Liver (tissue), 9 donors: ENCODE results near the gene METAP2. TPM values are rescaled to one million over a fixed set of nuclear protein-coding genes. Genes with fewer than 3 reads are reported as not detected.

Experiments
- DNase-seq: peaks from one replicate; pipeline ENCODE4 v3.0.0-alpha.2; 2017; ENCODE audit warnings: low spot score
- H3K27ac ChIP-seq, 2 donors: one replicate each; pipeline ENCODE4 v1.7.0; 2013; ENCODE audit warnings: inconsistent platforms in 2 of 2, low read length in 2 of 2, control low read depth in 1 of 2, low read depth in 1 of 2, mild to moderate bottlenecking in 1 of 2
- H3K27me3 ChIP-seq, 4 donors: one replicate each; pipeline versions ENCODE4 v1.6.1 to v1.7.0; 2013; ENCODE audit warnings: low read length in 3 of 4, inconsistent platforms in 1 of 4, mild to moderate bottlenecking in 1 of 4, moderate library complexity in 1 of 4; ENCODE audit not compliant: control insufficient read depth in 4 of 4, insufficient read depth in 4 of 4
- H3K36me3 ChIP-seq, 4 donors: one replicate each; pipeline versions ENCODE4 v1.6.1 to v1.7.0; 2013; ENCODE audit warnings: low read length in 3 of 4, mild to moderate bottlenecking in 3 of 4, low read depth in 1 of 4, moderate library complexity in 1 of 4; ENCODE audit not compliant: control insufficient read depth in 4 of 4, insufficient read depth in 3 of 4
- H3K4me1 ChIP-seq, 4 donors: one replicate each; pipeline versions ENCODE4 v1.6.1 to v1.7.0; 2013; ENCODE audit warnings: low read length in 3 of 4, mild to moderate bottlenecking in 3 of 4, moderate library complexity in 1 of 4; ENCODE audit not compliant: control insufficient read depth in 4 of 4, insufficient read depth in 4 of 4
- H3K4me3 ChIP-seq, 3 donors: one replicate each; pipeline versions ENCODE4 v1.6.1 to v1.7.0; 2013; ENCODE audit warnings: low read length in 3 of 3, control low read depth in 1 of 3, low read depth in 1 of 3, mild to moderate bottlenecking in 1 of 3
- H3K9ac ChIP-seq, 2 donors: one replicate each; pipeline ENCODE4 v1.7.0; 2013; ENCODE audit warnings: low read length in 2 of 2, mild to moderate bottlenecking in 2 of 2, moderate library complexity in 2 of 2, control low read depth in 1 of 2, low read depth in 1 of 2
- H3K9me3 ChIP-seq, 4 donors: one replicate each; pipeline versions ENCODE4 v1.6.1 to v1.7.0; 2013; ENCODE audit warnings: low read length in 3 of 4; ENCODE audit not compliant: control insufficient read depth in 4 of 4
- ATF3 ChIP-seq: IDR thresholded peaks from 2 replicates; pipeline ENCODE4 v1.6.1; 2016; ENCODE audit warnings: antibody characterized with exemption
- CTCF ChIP-seq: fragments of 150-350 bp; IDR thresholded peaks from 2 replicates; pipeline ENCODE4 v1.5.1; 2017; ENCODE audit warnings: improper control_type of control experiment, low read depth, low read length; ENCODE audit not compliant: missing input control
- EGR1 ChIP-seq, 2 donors: IDR thresholded peaks; 2 replicates each; pipeline ENCODE4 v1.6.1; 2016 to 2018; ENCODE audit warnings: antibody characterized with exemption in 2 of 2, low read depth in 2 of 2
- FOXA1 ChIP-seq: IDR thresholded peaks from 2 replicates; pipeline ENCODE4 v1.6.1; 2016; ENCODE audit warnings: antibody characterized with exemption
- FOXA2 ChIP-seq: IDR thresholded peaks from 2 replicates; pipeline ENCODE4 v1.6.1; 2016; ENCODE audit warnings: antibody characterized with exemption
- HNF4A ChIP-seq, 2 donors: conservative IDR thresholded peaks; 2 replicates each; pipeline ENCODE4 v1.6.1; 2016; ENCODE audit warnings: antibody characterized with exemption in 2 of 2, mild to moderate bottlenecking in 2 of 2
- HNF4G ChIP-seq: IDR thresholded peaks from 2 replicates; pipeline ENCODE4 v1.6.1; 2016; ENCODE audit warnings: antibody characterized with exemption
- JUND ChIP-seq, 2 donors: IDR thresholded peaks; 2 replicates each; pipeline ENCODE4 v1.6.1; 2016; ENCODE audit warnings: antibody characterized with exemption in 2 of 2
- NR2F2 ChIP-seq: IDR thresholded peaks from 2 replicates; pipeline ENCODE4 v1.6.1; 2016; ENCODE audit warnings: antibody characterized with exemption
- RAD21 ChIP-seq, 2 donors: IDR thresholded peaks; 2 replicates each; pipeline ENCODE4 v1.6.1; 2016; ENCODE audit warnings: antibody characterized with exemption in 2 of 2, mild to moderate bottlenecking in 2 of 2
- REST ChIP-seq: IDR thresholded peaks from 2 replicates; pipeline ENCODE4 v1.6.1; 2016; ENCODE audit warnings: antibody characterized with exemption, mild to moderate bottlenecking
- RXRA ChIP-seq, 2 donors: IDR thresholded peaks; 2 replicates each; pipeline ENCODE4 v1.6.1; 2017 to 2018; ENCODE audit warnings: antibody characterized with exemption in 2 of 2, mild to moderate bottlenecking in 1 of 2
- SP1 ChIP-seq: IDR thresholded peaks from 2 replicates; pipeline ENCODE4 v1.6.1; 2018; ENCODE audit warnings: antibody characterized with exemption, mild to moderate bottlenecking
- TAF1 ChIP-seq: conservative IDR thresholded peaks from 2 replicates; pipeline ENCODE4 v1.6.1; 2016; ENCODE audit warnings: antibody characterized with exemption, mild to moderate bottlenecking
- YY1 ChIP-seq: IDR thresholded peaks from 2 replicates; pipeline ENCODE4 v1.6.1; 2016; ENCODE audit warnings: antibody characterized with exemption, mild to moderate bottlenecking
- WGBS: extraction: QIAGEN DNeasy Blood & Tissue Kit; methylation state at CpG from one replicate; pipeline ENCODE4 v1.1.7; 2013; 5-methylcytosine and 5-hydroxymethylcytosine counted together
- polyA plus RNA-seq, 2 donors: library from polyadenylated mRNA; stranded (reverse) in 1 of 2; unstranded in 1 of 2; fragments of 200-250 nt in 1 of 2; fragments of >200 nt in 1 of 2; fragmentation: Nextera tagmentation in 1 of 2; extraction: Ambion mirVana in 1 of 2; gene quantifications; one replicate each; pipeline versions ENCODE4 v1.2.1 to v1.2.3, GENCODE V29; 2013 to 2015
- total RNA-seq, 2 donors: library from RNA; depleted of rRNA; stranded (reverse); fragments of >200 nt; gene quantifications; one replicate each; pipeline ENCODE4 v1.2.3, GENCODE V29; 2014
- TF ChIP-seq, protein P1 (sequence below): IDR thresholded peaks from 2 replicates; pipeline ENCODE4 v1.6.1; 2016; ENCODE audit warnings: antibody characterized with exemption
- donor health status: healthy.
- donor health status: healthy.
- donor health status: healthy.
- donor health status: healthy.
- donor health status: healthy.

METAP2 gene
- total and polyA plus RNA-seq, 4 donors = 31.2 to 45.7 (median 35.7) TPM

DNA sequence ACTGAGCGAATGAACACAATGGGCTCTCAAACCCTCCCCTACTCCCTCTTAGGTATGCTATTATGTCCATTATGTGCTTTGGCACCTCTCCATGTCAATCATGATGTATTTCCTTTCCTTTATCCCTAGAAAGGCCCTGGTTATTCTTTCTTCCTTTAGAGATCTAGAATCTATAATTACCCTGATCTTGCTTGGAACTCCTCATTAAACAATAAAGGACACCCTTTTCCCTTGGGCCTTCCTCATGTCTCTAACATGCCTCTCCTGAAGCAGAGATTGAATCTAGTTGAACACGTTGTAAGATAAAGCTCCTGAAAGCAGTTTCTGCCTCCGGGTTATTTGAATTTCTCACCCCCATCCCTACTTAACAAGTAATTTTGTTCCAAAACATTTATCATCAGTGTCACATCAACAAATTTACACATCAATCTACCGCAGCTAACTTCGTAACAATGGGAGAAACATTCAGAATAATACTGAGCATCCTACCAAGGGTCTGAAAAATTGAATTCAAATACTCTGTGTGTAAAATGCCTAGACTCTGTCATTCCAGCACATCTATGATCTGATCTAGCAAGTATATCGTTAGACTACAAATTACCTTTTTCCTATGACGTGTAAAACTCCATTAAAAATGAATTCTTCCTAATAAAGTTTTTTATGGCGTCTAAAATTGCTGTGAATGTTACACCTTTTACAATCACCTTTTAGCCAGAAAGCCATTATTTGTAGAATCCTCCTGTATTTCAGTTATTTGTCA lies 72.0 kb downstream of the METAP2 start:
- no peaks in the 10 kb centered on the region for H3K36me3 ChIP-seq
- H3K27me3 ChIP-seq = peaks cover 0 to 10% (median 2%) of the 10 kb centered on the region in 4 donors
- H3K4me1 ChIP-seq = peaks cover 0 to 10% (median 5%) of the 10 kb centered on the region in 4 donors
- no peak overlapping the region for H3K9ac ChIP-seq
- TF ChIP-seq FOXA1 (no peak), SP1 (no peak), ATF3 (no peak), CTCF (no peak), NR2F2 (no peak), TAF1 (no peak), RAD21 (IDR thresholded peaks at IDR 0.05) (no peak), HNF4A (conservative IDR thresholded peaks at IDR 0.05) (no peak), FOXA2 (no peak), RXRA (IDR thresholded peaks at IDR 0.05) (no peak)
- TF ChIP-seq, protein P1, sequence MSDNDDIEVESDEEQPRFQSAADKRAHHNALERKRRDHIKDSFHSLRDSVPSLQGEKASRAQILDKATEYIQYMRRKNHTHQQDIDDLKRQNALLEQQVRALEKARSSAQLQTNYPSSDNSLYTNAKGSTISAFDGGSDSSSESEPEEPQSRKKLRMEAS = no peak
- 84% methylated on average over 8 of the region's 8 CpGs for WGBS
- no peak overlapping the region for H3K4me3 ChIP-seq
- DNase-seq = no peak
- no peak overlapping the region for H3K27ac ChIP-seq
- peaks cover 0 to 9% (median 4%) of the 10 kb centered on the region in 4 donors for H3K9me3 ChIP-seq

GRCh38 chr12:95546491-95546813 lies 72.5 kb downstream of the METAP2 start:
- H3K27me3 ChIP-seq = peaks cover 0 to 10% (median 2%) of the 10 kb centered on the region in 4 donors
- no peaks in the 10 kb centered on the region for H3K36me3 ChIP-seq
- H3K9ac ChIP-seq = no peak overlapping the region
- no peak overlapping the region for H3K27ac ChIP-seq
- no peak for DNase-seq
- H3K4me3 ChIP-seq = no peak overlapping the region
- peaks cover 0 to 9% (median 4%) of the 10 kb centered on the region in 4 donors for H3K9me3 ChIP-seq
- TF ChIP-seq EGR1 (IDR thresholded peaks at IDR 0.05; ENCODE audit: low read depth in 2 of 2) = no peak
- no peak for TF ChIP-seq HNF4A (conservative IDR thresholded peaks at IDR 0.05)
- H3K4me1 ChIP-seq = peaks cover 0 to 10% (median 5%) of the 10 kb centered on the region in 4 donors
- WGBS = 59% methylated on average over 9 of the region's 9 CpGs

- Histone ChIP-seq H3K27ac (no peak overlapping the region), H3K9ac (no peak overlapping the region), H3K27me3 (peaks cover 0 to 10% (median 2%) of the 10 kb centered on the region in 4 donors), H3K9me3 (peaks cover 0 to 9% (median 4%) of the 10 kb centered on the region in 4 donors), H3K4me1 (peaks cover 0 to 10% (median 5%) of the 10 kb centered on the region in 4 donors), H3K36me3 (no peaks in the 10 kb centered on the region), H3K4me3 (peak overlapping the region; percentile 6 to 59 (median 32))
- DNase-seq = no peak
- WGBS = 35% methylated on average over 9 of the region's 9 CpGs
- TF ChIP-seq TAF1 = no peak
- TF ChIP-seq EGR1 (IDR thresholded peaks at IDR 0.05; ENCODE audit: low read depth in 2 of 2) = no peak
- TF ChIP-seq CTCF = no peak
- no peak for TF ChIP-seq FOXA1
- TF ChIP-seq HNF4G = no peak
- TF ChIP-seq RXRA (IDR thresholded peaks at IDR 0.05) = no peak
- no peak for TF ChIP-seq FOXA2
- no peak for TF ChIP-seq REST
- no peak for TF ChIP-seq YY1
- TF ChIP-seq JUND (IDR thresholded peaks at IDR 0.05) = no peak
- no peak for TF ChIP-seq SP1
- TF ChIP-seq NR2F2 = no peak
- TF ChIP-seq HNF4A (conservative IDR thresholded peaks at IDR 0.05) = no peak
- TF ChIP-seq ATF3 = no peak
Observed at GRCh38 chr12:95547522-95548055, 73.6 kb downstream of the METAP2 start.
